WTC11 (cell line): ENCODE results near the gene PNMA8B. TPM values are rescaled to one million over a fixed set of nuclear protein-coding genes. Genes with fewer than 3 reads are reported as not detected.
A peak's percentile ranks its signal among the peaks of the same experiment; 100 is the strongest.

ENCODE experiments used
- ATAC-seq: fragments of 200-7000 bp; cut with Tn5 transposase; 2 replicates; pipeline ENCODE4 v1.10.0; 2021; ENCODE audit warnings: mild to moderate bottlenecking, moderate library complexity
- CTCF ChIA-PET: fragments of 300-600 bp; sonication (Branson Sonifier 250); formaldehyde crosslinking; loops from one replicate; lab custom pipeline; 2021; ENCODE audit warnings: antibody characterized with exemption; lab: Charles Lee
- POLR2A ChIA-PET: fragments of 350-600 bp; sonication (Branson Sonifier 250); formaldehyde crosslinking; loops from one replicate; lab custom pipeline; 2021; ENCODE audit warnings: antibody characterized with exemption; lab: Charles Lee
- DNase-seq: peaks from one replicate; pipeline ENCODE4 v3.0.0; 2021; ENCODE audit warnings: low spot score
- H3K27ac Mint-ChIP-seq: 2 replicates; pipeline ENCODE4 v1.8.0; 2021; ENCODE audit warnings: mixed read lengths
- H3K27me3 Mint-ChIP-seq: 2 replicates; pipeline ENCODE4 v1.8.0; 2021; ENCODE audit warnings: low read depth, mild to moderate bottlenecking, moderate library complexity, mixed read lengths
- H3K36me3 Mint-ChIP-seq: 2 replicates; pipeline ENCODE4 v1.8.0; 2021; ENCODE audit warnings: mixed read lengths
- H3K4me1 Mint-ChIP-seq: 2 replicates; pipeline ENCODE4 v1.8.0; 2022; ENCODE audit warnings: mixed read lengths
- H3K4me3 Mint-ChIP-seq: 2 replicates; pipeline ENCODE4 v1.8.0; 2021; ENCODE audit warnings: mild to moderate bottlenecking, moderate library complexity, mixed read lengths
- H3K9me3 Mint-ChIP-seq: 2 replicates; pipeline ENCODE4 v1.8.0; 2021; ENCODE audit warnings: mixed read lengths
- CBFB ChIP-seq: sonication (generic); formaldehyde crosslinking; IDR thresholded peaks from 2 replicates; pipeline ENCODE4 v1.8.1; 2022; ENCODE audit warnings: mild to moderate bottlenecking, low read depth, missing genetic modification reagents
- CREB1 ChIP-seq: sonication (generic); formaldehyde crosslinking; IDR thresholded peaks from 2 replicates; pipeline ENCODE4 v1.8.0; 2023; ENCODE audit warnings: mild to moderate bottlenecking, missing genetic modification reagents
- FOXJ3 ChIP-seq: sonication (generic); formaldehyde crosslinking; IDR thresholded peaks from 2 replicates; pipeline ENCODE4 v1.9.0; 2021; ENCODE audit warnings: missing genetic modification reagents, mild to moderate bottlenecking, borderline replicate concordance
- FOXP1 ChIP-seq: sonication (generic); formaldehyde crosslinking; IDR thresholded peaks from 2 replicates; pipeline ENCODE4 v1.8.0; 2022; ENCODE audit warnings: missing genetic modification reagents, mild to moderate bottlenecking, moderate library complexity, borderline replicate concordance
- IRF1 ChIP-seq: sonication (generic); formaldehyde crosslinking; IDR thresholded peaks from 2 replicates; pipeline ENCODE4 v1.8.0; 2023; ENCODE audit warnings: missing genetic modification reagents
- NFE2L1 ChIP-seq: sonication (generic); formaldehyde crosslinking; IDR thresholded peaks from 2 replicates; pipeline ENCODE4 v1.8.1; 2023; ENCODE audit warnings: missing genetic modification reagents
- SMAD4 ChIP-seq: sonication (generic); formaldehyde crosslinking; IDR thresholded peaks from 2 replicates; pipeline ENCODE4 v1.8.0; 2022; ENCODE audit warnings: mild to moderate bottlenecking, missing genetic modification reagents
- STAT6 ChIP-seq: sonication (generic); formaldehyde crosslinking; conservative IDR thresholded peaks from 2 replicates; pipeline ENCODE4 v1.8.1; 2023; ENCODE audit warnings: mild to moderate bottlenecking, low read depth, missing genetic modification reagents, moderate library complexity
- TP53 ChIP-seq: sonication (generic); formaldehyde crosslinking; IDR thresholded peaks from 2 replicates; pipeline ENCODE4 v1.8.1; 2023; ENCODE audit warnings: mild to moderate bottlenecking, missing genetic modification reagents
- ZBTB21 ChIP-seq: sonication (generic); formaldehyde crosslinking; IDR thresholded peaks from 2 replicates; pipeline ENCODE4 v1.8.1; 2023; ENCODE audit warnings: mild to moderate bottlenecking, missing genetic modification reagents, borderline replicate concordance
- ZNF138 ChIP-seq: sonication (generic); formaldehyde crosslinking; conservative IDR thresholded peaks from 2 replicates; pipeline ENCODE4 v1.8.1; 2022; ENCODE audit warnings: mild to moderate bottlenecking, moderate library complexity, missing genetic modification reagents
- total RNA-seq: library from RNA; stranded (reverse); gene quantifications from 3 replicates; pipeline ENCODE4 v1.2.3, GENCODE V29; 2021
- TF ChIP-seq, protein P1 (sequence below): sonication (generic); formaldehyde crosslinking; IDR thresholded peaks from 2 replicates; pipeline ENCODE4 v1.8.1; 2023; ENCODE audit warnings: mild to moderate bottlenecking, missing genetic modification reagents, borderline replicate concordance
- TF ChIP-seq, protein P2 (sequence below): fragments of 250-450 bp; sonication (Bioruptor Pico); IDR thresholded peaks from 2 replicates; pipeline ENCODE4 v1.9.0; 2021; ENCODE audit warnings: mild to moderate bottlenecking
- TF ChIP-seq, protein P3 (sequence below): sonication (generic); formaldehyde crosslinking; IDR thresholded peaks from 2 replicates; pipeline ENCODE4 v1.8.0; 2022; ENCODE audit warnings: mild to moderate bottlenecking, missing genetic modification reagents

Gene PNMA8B
- total RNA-seq, 1 experiment from 2014 or later = 2.8 TPM

DNA sequence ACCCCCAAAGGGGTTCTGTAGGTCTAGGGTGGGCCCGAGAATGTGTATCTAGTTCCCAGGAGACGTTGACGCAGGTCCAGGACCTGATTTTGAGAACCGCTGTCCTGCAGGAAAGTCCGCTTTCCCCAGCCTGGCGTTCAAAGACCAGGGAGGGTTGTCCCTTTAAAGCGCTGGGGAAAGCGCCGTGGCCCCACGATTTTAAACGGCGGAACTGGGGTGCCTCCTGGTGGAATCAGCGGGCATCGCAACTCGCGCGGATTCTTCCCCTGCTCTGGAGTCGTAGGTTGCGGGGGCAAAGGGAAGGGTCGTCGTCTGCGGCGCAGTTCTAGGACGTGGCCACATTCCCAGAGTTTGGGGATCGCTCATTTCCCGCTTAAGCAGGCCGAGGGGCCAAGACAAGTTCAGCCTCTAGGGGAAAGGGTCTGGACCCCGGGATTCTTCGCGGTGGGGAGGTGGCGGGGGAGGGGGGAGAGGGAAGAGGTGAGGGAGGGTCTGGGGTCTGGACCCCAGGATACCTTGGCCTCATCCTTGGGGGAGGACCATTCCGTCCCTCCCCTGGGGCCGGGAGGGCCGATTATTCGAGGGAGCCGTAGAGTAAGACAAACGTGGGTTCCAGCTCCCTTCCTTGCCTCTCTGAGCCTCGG, 7.7 kb downstream of the PNMA8B start (continued):
- TF ChIP-seq NFE2L1 (CRISPR knock-in tag) = no peak
- TF ChIP-seq IRF1 (CRISPR knock-in tag) = no peak
- TF ChIP-seq ZBTB21 (CRISPR knock-in tag) = no peak
- TF ChIP-seq ZNF138 (CRISPR knock-in tag) = no peak
- TF ChIP-seq SMAD4 = no peak
- TF ChIP-seq, protein P1, sequence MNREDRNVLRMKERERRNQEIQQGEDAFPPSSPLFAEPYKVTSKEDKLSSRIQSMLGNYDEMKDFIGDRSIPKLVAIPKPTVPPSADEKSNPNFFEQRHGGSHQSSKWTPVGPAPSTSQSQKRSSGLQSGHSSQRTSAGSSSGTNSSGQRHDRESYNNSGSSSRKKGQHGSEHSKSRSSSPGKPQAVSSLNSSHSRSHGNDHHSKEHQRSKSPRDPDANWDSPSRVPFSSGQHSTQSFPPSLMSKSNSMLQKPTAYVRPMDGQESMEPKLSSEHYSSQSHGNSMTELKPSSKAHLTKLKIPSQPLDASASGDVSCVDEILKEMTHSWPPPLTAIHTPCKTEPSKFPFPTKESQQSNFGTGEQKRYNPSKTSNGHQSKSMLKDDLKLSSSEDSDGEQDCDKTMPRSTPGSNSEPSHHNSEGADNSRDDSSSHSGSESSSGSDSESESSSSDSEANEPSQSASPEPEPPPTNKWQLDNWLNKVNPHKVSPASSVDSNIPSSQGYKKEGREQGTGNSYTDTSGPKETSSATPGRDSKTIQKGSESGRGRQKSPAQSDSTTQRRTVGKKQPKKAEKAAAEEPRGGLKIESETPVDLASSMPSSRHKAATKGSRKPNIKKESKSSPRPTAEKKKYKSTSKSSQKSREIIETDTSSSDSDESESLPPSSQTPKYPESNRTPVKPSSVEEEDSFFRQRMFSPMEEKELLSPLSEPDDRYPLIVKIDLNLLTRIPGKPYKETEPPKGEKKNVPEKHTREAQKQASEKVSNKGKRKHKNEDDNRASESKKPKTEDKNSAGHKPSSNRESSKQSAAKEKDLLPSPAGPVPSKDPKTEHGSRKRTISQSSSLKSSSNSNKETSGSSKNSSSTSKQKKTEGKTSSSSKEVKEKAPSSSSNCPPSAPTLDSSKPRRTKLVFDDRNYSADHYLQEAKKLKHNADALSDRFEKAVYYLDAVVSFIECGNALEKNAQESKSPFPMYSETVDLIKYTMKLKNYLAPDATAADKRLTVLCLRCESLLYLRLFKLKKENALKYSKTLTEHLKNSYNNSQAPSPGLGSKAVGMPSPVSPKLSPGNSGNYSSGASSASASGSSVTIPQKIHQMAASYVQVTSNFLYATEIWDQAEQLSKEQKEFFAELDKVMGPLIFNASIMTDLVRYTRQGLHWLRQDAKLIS (CRISPR knock-in tag) = no peak
- TF ChIP-seq, protein P2, sequence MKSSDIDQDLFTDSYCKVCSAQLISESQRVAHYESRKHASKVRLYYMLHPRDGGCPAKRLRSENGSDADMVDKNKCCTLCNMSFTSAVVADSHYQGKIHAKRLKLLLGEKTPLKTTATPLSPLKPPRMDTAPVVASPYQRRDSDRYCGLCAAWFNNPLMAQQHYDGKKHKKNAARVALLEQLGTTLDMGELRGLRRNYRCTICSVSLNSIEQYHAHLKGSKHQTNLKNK (CRISPR knock-in tag) = no peak
- TF ChIP-seq CBFB (CRISPR knock-in tag) = no peak
- TF ChIP-seq CREB1 (CRISPR knock-in tag) = no peak
- no peak for TF ChIP-seq FOXJ3 (CRISPR knock-in tag)
- no peak for TF ChIP-seq STAT6 (CRISPR knock-in tag)
- TF ChIP-seq, protein P3, sequence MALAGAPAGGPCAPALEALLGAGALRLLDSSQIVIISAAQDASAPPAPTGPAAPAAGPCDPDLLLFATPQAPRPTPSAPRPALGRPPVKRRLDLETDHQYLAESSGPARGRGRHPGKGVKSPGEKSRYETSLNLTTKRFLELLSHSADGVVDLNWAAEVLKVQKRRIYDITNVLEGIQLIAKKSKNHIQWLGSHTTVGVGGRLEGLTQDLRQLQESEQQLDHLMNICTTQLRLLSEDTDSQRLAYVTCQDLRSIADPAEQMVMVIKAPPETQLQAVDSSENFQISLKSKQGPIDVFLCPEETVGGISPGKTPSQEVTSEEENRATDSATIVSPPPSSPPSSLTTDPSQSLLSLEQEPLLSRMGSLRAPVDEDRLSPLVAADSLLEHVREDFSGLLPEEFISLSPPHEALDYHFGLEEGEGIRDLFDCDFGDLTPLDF (CRISPR knock-in tag) = no peak
- TF ChIP-seq TP53 (CRISPR knock-in tag) = no peak
- TF ChIP-seq, all 79 proteins: peak for 5

GRCh38 chr19:46487178-46487801, 8.4 kb downstream of the PNMA8B start:
- ATAC-seq (0 out of 2 replicates have a peak, but pooled peaks have one; percentile 5), DNase-seq (peak; percentile 29)
- Mint-ChIP-seq H3K9me3 (no peaks in the 10 kb centered on the region), H3K4me1 (peaks cover 38% of the 10 kb centered on the region), H3K27me3 (peaks cover 67% of the 10 kb centered on the region), H3K27ac (no peak overlapping the region), H3K4me3 (peak overlapping the region; percentile 62), H3K36me3 (no peaks in the 10 kb centered on the region)
- CTCF ChIA-PET = interaction anchor here (0.7 to 5.4 kb wide), 14 partner anchors 9 to 228 kb away, joined by 3 to 71 read pairs (median 4); partner anchors contain the start of gene CCDC8
- POLR2A ChIA-PET = interaction anchor here (1.1 kb wide), 1 partner anchor 79 kb away, joined by 3 read pairs; no protein-coding TSS in a partner anchor
- TF ChIP-seq FOXP1 (CRISPR knock-in tag) (peak; percentile 76; the same call in 1 of the 2 replicates), STAT6 (CRISPR knock-in tag) (no peak)
